Right lobe of liver (tissue), 6 donors: ENCODE measurements around the gene SART3. TPM values are rescaled to one million over a fixed set of nuclear protein-coding genes. Genes with fewer than 3 reads are reported as not detected.

Experiments
- ATAC-seq, 4 donors: fragments of 200-7000 bp; cut with Tn5 transposase; one replicate each; pipeline ENCODE4 v1.9.1; 2020; ENCODE audit warnings: mild to moderate bottlenecking in 4 of 4, moderate library complexity in 4 of 4
- DNase-seq, 3 donors: peaks; one replicate each; pipeline ENCODE4 v3.0.0-alpha.2; 2020
- H3K27ac ChIP-seq, 3 donors: fragments of 200-600 bp; one replicate each; pipeline ENCODE4 v1.8.0; 2022
- H3K27me3 ChIP-seq, 2 donors: fragments of 200-600 bp; one replicate each; pipeline ENCODE4 v1.8.0; 2022
- H3K36me3 ChIP-seq, 4 donors: fragments of 200-600 bp; sonication (generic) in 1 of 4; one replicate each; pipeline versions ENCODE4 v1.5.1 to v1.8.0; 2017 to 2022; ENCODE audit warnings: control low read depth in 1 of 4
- H3K4me1 ChIP-seq, 4 donors: fragments of 200-600 bp; sonication (generic) in 1 of 4; one replicate each; pipeline versions ENCODE4 v1.5.1 to v1.8.0; 2017 to 2022; ENCODE audit warnings: control low read depth in 1 of 4
- H3K4me3 ChIP-seq, 3 donors: fragments of 200-600 bp; one replicate each; pipeline ENCODE4 v1.8.0; 2022
- H3K9me3 ChIP-seq, 4 donors: fragments of 200-600 bp; sonication (generic) in 1 of 4; one replicate each; pipeline versions ENCODE4 v1.5.1 to v1.8.0; 2017 to 2022; ENCODE audit warnings: control low read depth in 1 of 4
- CTCF ChIP-seq, 4 donors: fragments of 200-600 bp in 3 of 4; fragments of 450-650 bp in 1 of 4; IDR thresholded peaks; one replicate each; pipeline versions ENCODE4 v1.5.1 to v1.8.0; 2016 to 2022; ENCODE audit warnings: antibody characterized with exemption in 4 of 4, mild to moderate bottlenecking in 2 of 4
- POLR2A ChIP-seq: fragments of 450-650 bp; IDR thresholded peaks from one replicate; pipeline ENCODE4 v1.6.1; 2017; ENCODE audit warnings: antibody characterized with exemption, mild to moderate bottlenecking
- WGBS: methylation state at CpG from one replicate; pipeline ENCODE4 v1.1.6; 2018; ENCODE audit warnings: low coverage, low lambda C conversion rate; ENCODE audit not compliant: insufficient coverage; ENCODE audit errors: missing lambda C conversion rate; 5-methylcytosine and 5-hydroxymethylcytosine counted together
- intact Hi-C, 2 donors: fragments of 100-400 bp; cut with DNase I; formaldehyde crosslinking; loops; one replicate each; pipeline versions ENCODE4 v1.11.2 to v1.14.1; 2022
- total RNA-seq, 6 experiments: library from RNA; depleted of rRNA in 2 of 6; stranded (reverse); fragments of >200 nt in 2 of 6; fragmentation: NEBNext Ultra II Directional in 3 of 6; extraction: Animal tissue kit (Norgen Biotek cat#: 25700) in 3 of 6; gene quantifications; one replicate each; pipeline versions ENCODE4 v1.1.0 to v1.2.4, GENCODE V29; 2016 to 2023
- donor health status: DM: no; HTN: yes; CAD: no.
- donor health status: DM: no; HTN: no; CAD: no.
- donor health status: DM: no; HTN: no; CAD: no.
- donor health status: DM: no; HTN: yes; CAD: no.
- donor health status: DM: no; HTN: yes; CAD: no.

Gene SART3
- total RNA-seq, 6 experiments from 2014 or later, result 13.2 to 28.4 (median 20.6) TPM

GRCh38 chr12:108518716-108519496 lies 42.1 kb downstream of the SART3 start:
- Histone ChIP-seq H3K9me3 (no peaks in the 10 kb centered on the region), H3K4me1 (peaks cover 0 to 8% (median 3%) of the 10 kb centered on the region in 4 donors), H3K36me3 (peaks cover 0 to 57% (median 20%) of the 10 kb centered on the region in 4 donors), H3K4me3 (no peak overlapping the region), H3K27ac (no peak overlapping the region), H3K27me3 (no peaks in the 10 kb centered on the region)
- TF ChIP-seq POLR2A, result no peak
- no peak for TF ChIP-seq CTCF (IDR thresholded peaks at IDR 0.05)
- 95% methylated on average over 13 of the region's 39 CpGs for WGBS
- DNase-seq, result no peak
- intact Hi-C loops, result no loop called here
- no peak for ATAC-seq

- no peak for DNase-seq
- Histone ChIP-seq H3K36me3 (peaks cover 0 to 50% (median 14%) of the 10 kb centered on the region in 4 donors), H3K4me1 (peaks cover 0 to 8% (median 3%) of the 10 kb centered on the region in 4 donors), H3K4me3 (no peak overlapping the region), H3K27me3 (no peaks in the 10 kb centered on the region), H3K9me3 (no peaks in the 10 kb centered on the region), H3K27ac (no peak overlapping the region)
- intact Hi-C loops, result no loop called here
- 96% methylated on average over 4 of the region's 24 CpGs for WGBS
- ATAC-seq, result no peak
- no peak for TF ChIP-seq POLR2A
- no peak for TF ChIP-seq CTCF (IDR thresholded peaks at IDR 0.05)
Observed at GRCh38 chr12:108518101-108518715, 42.8 kb downstream of the SART3 start.

GRCh38 chr12:108517288-108518100 lies 43.5 kb downstream of the SART3 start:
- no peaks in the 10 kb centered on the region for H3K9me3 ChIP-seq
- peaks cover 0 to 8% (median 3%) of the 10 kb centered on the region in 4 donors for H3K4me1 ChIP-seq
- intact Hi-C loops, result no loop called here
- H3K4me3 ChIP-seq, result no peak overlapping the region
- no peak for DNase-seq
- no peaks in the 10 kb centered on the region for H3K27me3 ChIP-seq
- no peak overlapping the region for H3K27ac ChIP-seq
- ATAC-seq, result no peak
- peaks cover 0 to 44% (median 9%) of the 10 kb centered on the region in 4 donors for H3K36me3 ChIP-seq
- TF ChIP-seq CTCF (IDR thresholded peaks at IDR 0.05) (no peak), POLR2A (no peak)
- WGBS, result 94% methylated on average over 3 of the region's 12 CpGs

- no peak for DNase-seq
- Histone ChIP-seq H3K36me3 (peaks cover 0 to 38% (median 5%) of the 10 kb centered on the region in 4 donors), H3K27ac (no peak overlapping the region), H3K27me3 (no peaks in the 10 kb centered on the region), H3K4me3 (no peak overlapping the region), H3K9me3 (no peaks in the 10 kb centered on the region), H3K4me1 (peaks cover 0 to 8% (median 3%) of the 10 kb centered on the region in 4 donors)
- TF ChIP-seq POLR2A (no peak), CTCF (IDR thresholded peaks at IDR 0.05) (no peak)
- intact Hi-C loops, result no loop called here
- no peak for ATAC-seq
- whole genome bisulfite sequencing, result 87% methylated on average over 6 of the region's 23 CpGs
Observed at GRCh38 chr12:108516511-108517275, 44.3 kb downstream of the SART3 start.
